NCI-H2196 treated with DMSO at 0.1 percent for 48 hours (cell line): Measurements from ENCODE around the gene ADAMTSL4.

Source experiments
- DNase-seq: peaks from one replicate; lab custom pipeline; 2025; ENCODE audit not compliant: unreplicated experiment; lab: John Stamatoyannopoulos, UW

ADAMTSL4 gene

GRCh38 chr1:150534002-150534401, 15.2 kb upstream of the ADAMTSL4 start:
- DNase-seq = no peak

- no peak for DNase-seq
These were observed 13.5 kb upstream of the ADAMTSL4 start for GRCh38 chr1:150535511-150536287.

GRCh38 chr1:150536836-150537731, 12.1 kb upstream of the ADAMTSL4 start:
- DNase-seq = no peak

- DNase-seq = no peak
These were observed 11.2 kb upstream of the ADAMTSL4 start for GRCh38 chr1:150537732-150538684.

GRCh38 chr1:150543500-150544143, 5.6 kb upstream of the ADAMTSL4 start:
- peak; percentile 56 for DNase-seq

GRCh38 chr1:150544204-150544603, 5.0 kb upstream of the ADAMTSL4 start:
- DNase-seq = no peak

- no peak for DNase-seq
These were observed 3.6 kb upstream of the ADAMTSL4 start for GRCh38 chr1:150545486-150546032.

GRCh38 chr1:150546294-150546937, 2.8 kb upstream of the ADAMTSL4 start:
- DNase-seq = no peak

GRCh38 chr1:150548324-150548631, 930 bp upstream of the ADAMTSL4 start:
- no peak for DNase-seq

GRCh38 chr1:150549496-150550221, 451 bp downstream of the ADAMTSL4 start:
- DNase-seq = no peak

GRCh38 chr1:150550222-150551050, 1.2 kb downstream of the ADAMTSL4 start:
- no peak for DNase-seq

GRCh38 chr1:150551051-150551783, 2.0 kb downstream of the ADAMTSL4 start:
- no peak for DNase-seq

- no peak for DNase-seq
These were observed 2.5 kb downstream of the ADAMTSL4 start for GRCh38 chr1:150551784-150552127.

- DNase-seq = no peak
These were observed 3.1 kb downstream of the ADAMTSL4 start for GRCh38 chr1:150552128-150552910.

- no peak for DNase-seq
These were observed 3.7 kb downstream of the ADAMTSL4 start for GRCh38 chr1:150552911-150553289.

GRCh38 chr1:150553392-150554085, 4.3 kb downstream of the ADAMTSL4 start:
- DNase-seq = no peak
